AG09319 (cell line): Measurements from ENCODE around the gene UGGT1.
"Not testable (repeated sequence)": the region's sequence is repeated elsewhere in the genome, so short reads cannot be mapped to it uniquely, and the experiment has no call there.

Experiments
- DNase-seq: peaks from one replicate; pipeline ENCODE4 v3.0.0-alpha.2; 2010; ENCODE audit warnings: low read depth; ENCODE audit errors: extremely low read depth
- CTCF ChIP-seq: IDR thresholded peaks from 2 replicates; pipeline ENCODE4 v1.5.1; 2011; ENCODE audit warnings: low read depth, mild to moderate bottlenecking, inconsistent platforms, low read length, moderate library complexity

Gene UGGT1

GRCh38 chr2:128199141-128199540 is 108.1 kb downstream of the UGGT1 start:
- TF ChIP-seq CTCF: no peak
- no peak for DNase-seq

DNA sequence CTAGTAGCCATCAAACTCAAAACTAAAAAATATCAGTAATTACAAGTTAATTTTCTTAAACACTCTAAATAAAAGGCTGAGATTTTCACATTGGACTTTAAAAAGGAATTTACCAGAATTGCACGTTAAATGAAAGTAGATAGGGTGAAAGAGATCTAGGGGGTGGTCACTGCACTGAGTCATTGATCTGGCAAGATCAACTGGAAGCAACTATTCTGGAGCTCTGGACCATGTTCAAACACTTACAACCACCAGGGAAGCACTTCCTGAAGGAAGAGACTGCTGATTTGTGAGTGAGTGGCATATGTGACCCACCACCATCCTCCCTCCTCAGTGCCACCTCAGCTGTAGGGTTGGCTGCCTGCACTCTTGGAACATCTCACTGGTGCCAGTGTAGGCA is 111.8 kb downstream of the UGGT1 start:
- TF ChIP-seq CTCF: no peak
- DNase-seq: no peak

- TF ChIP-seq CTCF: no peak
- DNase-seq: no peak
These were observed 115.2 kb downstream of the UGGT1 start for GRCh38 chr2:128206245-128206644.

DNA sequence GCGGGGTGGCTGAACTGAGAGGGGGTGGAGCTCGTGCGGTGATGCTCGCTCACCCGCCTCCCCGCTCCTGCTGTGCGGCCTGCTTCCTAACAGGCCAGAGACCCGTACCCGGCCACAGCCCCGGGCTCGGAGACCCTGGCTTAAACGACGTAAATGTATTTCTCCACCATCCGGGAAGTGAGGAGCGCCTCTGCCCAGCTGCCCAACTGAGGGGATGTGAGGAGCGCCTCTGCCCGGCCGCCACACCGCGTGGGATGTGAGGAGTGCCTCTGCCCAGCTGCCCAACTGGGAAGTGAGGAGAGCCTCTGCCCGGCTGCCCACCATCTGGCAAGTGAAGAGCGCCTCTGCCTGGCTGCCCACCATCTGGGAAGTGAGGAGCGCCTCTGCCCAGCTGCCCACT is 117.0 kb downstream of the UGGT1 start:
- DNase-seq: no peak
- no peak for TF ChIP-seq CTCF

DNA sequence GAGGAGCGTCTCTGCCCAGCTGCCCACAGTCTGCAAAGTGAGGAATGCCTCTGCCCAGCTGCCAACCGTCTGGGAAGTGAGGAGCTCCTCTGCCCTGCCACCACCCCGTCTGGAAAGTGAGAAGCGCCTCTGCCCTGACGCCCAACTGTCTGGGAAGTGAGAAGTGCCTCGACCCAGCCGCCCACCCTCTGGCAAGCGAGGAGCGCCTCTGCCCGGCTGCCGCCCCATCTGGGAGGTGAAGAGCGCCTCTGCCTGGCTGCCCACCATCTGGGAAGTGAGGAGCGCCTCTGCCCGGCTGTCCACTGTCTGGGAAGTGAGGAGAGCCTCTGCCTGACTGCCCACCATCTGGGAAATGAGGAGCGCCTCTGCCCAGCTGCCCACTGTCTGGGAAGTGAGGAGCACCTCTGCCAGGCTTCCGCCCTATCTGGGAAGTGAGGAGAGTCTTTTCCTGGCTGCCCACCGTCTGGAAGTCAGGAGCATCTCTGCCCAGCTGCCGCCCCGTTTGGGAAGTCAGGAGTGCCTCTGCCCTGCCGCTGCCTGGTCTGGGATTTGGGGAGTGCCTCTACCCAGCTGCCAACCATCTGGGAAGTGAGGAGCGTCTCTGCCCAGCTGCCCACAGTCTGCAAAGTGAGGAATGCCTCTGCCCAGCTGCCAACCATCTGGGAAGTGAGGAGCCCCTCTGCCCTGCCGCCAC is 117.8 kb downstream of the UGGT1 start:
- not testable (repeated sequence) for DNase-seq

DNA sequence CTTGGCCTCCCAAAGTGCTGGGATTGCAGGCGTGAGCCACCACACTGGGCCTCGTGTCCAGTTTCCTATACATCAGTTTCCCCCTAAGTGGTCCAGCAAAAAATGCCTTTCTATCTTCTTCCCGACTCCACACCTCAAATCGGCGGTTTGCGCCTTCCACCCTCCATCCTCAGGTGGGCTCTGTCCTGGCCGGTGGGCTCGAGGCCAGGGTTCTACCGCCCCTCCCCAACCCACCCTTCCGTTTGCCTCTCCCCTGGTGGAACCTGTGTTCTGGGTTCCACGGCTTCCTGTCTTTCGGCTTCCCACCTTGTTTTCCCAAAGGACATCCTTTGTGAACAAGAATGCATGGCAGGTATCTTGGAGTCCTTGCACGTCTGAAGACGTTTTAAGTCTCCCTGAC is 123.3 kb downstream of the UGGT1 start:
- DNase-seq: no peak
- no peak for TF ChIP-seq CTCF

GRCh38 chr2:128214866-128215460 is 124.0 kb downstream of the UGGT1 start:
- no peak for TF ChIP-seq CTCF
- no peak for DNase-seq

- no peak for TF ChIP-seq CTCF
- no peak for DNase-seq
These were observed 125.1 kb downstream of the UGGT1 start for GRCh38 chr2:128215897-128216642.
